Measurements from ENCODE around the gene NRIP1. TPM values are rescaled to one million over a fixed set of nuclear protein-coding genes. Genes with fewer than 3 reads are reported as not detected.

NRIP1 gene
- total RNA-seq, 2 experiments from 2014 or later, result 18.9 to 20.1 TPM

GRCh38 chr21:15000081-15000480 lies 64.7 kb downstream of the NRIP1 start:
- H3K4me1 Mint-ChIP-seq (ENCODE audit: low read depth), result peaks cover 24% of the 10 kb centered on the region
- no peaks in the 10 kb centered on the region for H3K27me3 Mint-ChIP-seq (ENCODE audit: low read depth)
- ChIA-PET POLR2A (interaction anchor here (0.9 kb wide), 1 partner anchor 65 kb away, joined by 4 read pairs; the partner anchor contains the start of gene NRIP1), CTCF (no interaction called here)
- no peak for DNase-seq
- no peak for ATAC-seq
- H3K4me3 Mint-ChIP-seq, result no peak overlapping the region
- H3K36me3 Mint-ChIP-seq (ENCODE audit: low read depth), result peaks cover 5% of the 10 kb centered on the region
- H3K9me3 Mint-ChIP-seq (ENCODE audit: insufficient read depth), result no peaks in the 10 kb centered on the region
- no peak overlapping the region for H3K27ac Mint-ChIP-seq

DNA sequence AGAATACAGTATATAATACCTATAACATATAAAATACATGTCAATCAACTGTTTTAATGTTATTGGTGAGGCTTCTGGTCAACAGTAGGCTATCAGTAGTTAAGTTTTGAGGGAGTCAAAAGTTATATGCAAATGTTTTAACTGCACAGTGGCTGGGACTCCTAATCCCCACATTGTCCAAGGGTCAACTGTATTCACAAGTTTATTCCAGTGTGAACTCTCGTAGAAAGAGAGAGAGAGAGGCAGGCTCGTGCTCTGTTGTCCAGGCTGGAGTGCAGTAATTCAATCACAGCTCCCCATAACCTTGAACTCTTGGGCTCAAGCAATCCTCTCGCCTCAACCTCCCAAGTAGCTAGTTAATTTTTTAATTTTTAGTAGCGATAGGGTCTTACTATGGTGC lies 66.0 kb downstream of the NRIP1 start:
- Mint-ChIP-seq H3K36me3 (ENCODE audit: low read depth) (peaks cover 8% of the 10 kb centered on the region), H3K9me3 (ENCODE audit: insufficient read depth) (no peaks in the 10 kb centered on the region), H3K4me3 (no peak overlapping the region), H3K27ac (no peak overlapping the region), H3K4me1 (ENCODE audit: low read depth) (peaks cover 12% of the 10 kb centered on the region), H3K27me3 (ENCODE audit: low read depth) (no peaks in the 10 kb centered on the region)
- CTCF ChIA-PET, result interaction anchor here (0.9 kb wide), 1 partner anchor 36 kb away, joined by 3 read pairs; no protein-coding TSS in a partner anchor
- ATAC-seq, result no peak
- no peak for DNase-seq
- POLR2A ChIA-PET, result no interaction called here

DNA sequence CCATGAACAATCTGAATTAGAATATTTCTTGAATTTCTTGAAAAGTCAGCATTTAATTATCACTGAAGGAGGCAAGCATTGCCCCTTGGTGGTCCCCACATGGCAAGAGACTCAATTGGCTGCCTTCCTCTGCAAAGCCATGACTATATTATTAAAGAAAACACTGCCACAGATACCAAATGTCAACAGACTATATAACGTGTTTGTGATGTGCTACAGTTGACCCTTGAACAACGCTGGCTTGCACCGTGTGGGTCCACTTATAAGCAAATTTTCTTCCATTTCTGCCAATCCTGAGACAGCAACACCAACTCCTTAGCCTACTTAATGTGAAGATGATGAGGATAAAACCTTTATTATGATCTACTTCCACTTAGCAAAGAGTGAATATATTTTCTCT lies 66.5 kb downstream of the NRIP1 start:
- H3K36me3 Mint-ChIP-seq (ENCODE audit: low read depth), result peaks cover 8% of the 10 kb centered on the region
- DNase-seq, result no peak
- H3K27me3 Mint-ChIP-seq (ENCODE audit: low read depth), result no peaks in the 10 kb centered on the region
- H3K27ac Mint-ChIP-seq, result no peak overlapping the region
- no peak overlapping the region for H3K4me3 Mint-ChIP-seq
- ATAC-seq, result no peak
- CTCF ChIA-PET, result no interaction called here
- no peaks in the 10 kb centered on the region for H3K9me3 Mint-ChIP-seq (ENCODE audit: insufficient read depth)
- POLR2A ChIA-PET, result no interaction called here
- peaks cover 8% of the 10 kb centered on the region for H3K4me1 Mint-ChIP-seq (ENCODE audit: low read depth)

- DNase-seq, result no peak
- ChIA-PET POLR2A (interaction anchor here (0.9 kb wide), 1 partner anchor 69 kb away, joined by 3 read pairs; no protein-coding TSS in a partner anchor), CTCF (no interaction called here)
- H3K27ac Mint-ChIP-seq, result no peak overlapping the region
- H3K4me3 Mint-ChIP-seq, result no peak overlapping the region
- H3K4me1 Mint-ChIP-seq (ENCODE audit: low read depth), result no peaks in the 10 kb centered on the region
- H3K36me3 Mint-ChIP-seq (ENCODE audit: low read depth), result peaks cover 17% of the 10 kb centered on the region
- no peaks in the 10 kb centered on the region for H3K27me3 Mint-ChIP-seq (ENCODE audit: low read depth)
- H3K9me3 Mint-ChIP-seq (ENCODE audit: insufficient read depth), result no peaks in the 10 kb centered on the region
- no peak for ATAC-seq
Measured at GRCh38 chr21:14995695-14996490, 68.9 kb downstream of the NRIP1 start.

GRCh38 chr21:14995226-14995625 lies 69.6 kb downstream of the NRIP1 start:
- POLR2A ChIA-PET, result interaction anchor here (0.9 kb wide), 1 partner anchor 70 kb away, joined by 3 read pairs; no protein-coding TSS in a partner anchor
- Mint-ChIP-seq H3K27ac (no peak overlapping the region), H3K4me3 (no peak overlapping the region), H3K9me3 (ENCODE audit: insufficient read depth) (no peaks in the 10 kb centered on the region), H3K4me1 (ENCODE audit: low read depth) (no peaks in the 10 kb centered on the region), H3K36me3 (ENCODE audit: low read depth) (peaks cover 17% of the 10 kb centered on the region), H3K27me3 (ENCODE audit: low read depth) (no peaks in the 10 kb centered on the region)
- DNase-seq, result no peak
- ATAC-seq, result no peak
- CTCF ChIA-PET, result no interaction called here

DNA sequence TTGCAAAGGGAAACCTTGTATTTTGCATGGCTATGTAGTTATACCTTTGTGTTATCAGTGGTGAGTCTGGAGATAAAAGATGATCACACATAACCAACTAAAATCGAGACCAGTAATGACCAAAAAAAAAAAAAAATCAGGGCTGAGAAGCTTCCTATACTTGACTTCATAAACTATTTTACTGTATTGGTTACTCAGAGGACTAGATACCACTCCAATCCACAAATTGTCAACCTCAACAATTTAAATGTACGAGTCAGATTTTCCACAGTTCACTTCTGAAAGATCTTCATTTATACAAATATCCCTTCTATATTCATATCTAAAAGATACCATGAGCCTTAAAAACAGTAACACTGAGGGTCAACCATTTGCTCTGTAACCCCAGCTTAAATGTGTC lies 71.7 kb downstream of the NRIP1 start:
- POLR2A ChIA-PET, result no interaction called here
- no peak overlapping the region for H3K4me3 Mint-ChIP-seq
- no peak overlapping the region for H3K27ac Mint-ChIP-seq
- CTCF ChIA-PET, result no interaction called here
- ATAC-seq, result no peak
- no peak for DNase-seq
- H3K36me3 Mint-ChIP-seq (ENCODE audit: low read depth), result peaks cover 14% of the 10 kb centered on the region
- no peaks in the 10 kb centered on the region for H3K9me3 Mint-ChIP-seq (ENCODE audit: insufficient read depth)
- peaks cover 2% of the 10 kb centered on the region for H3K4me1 Mint-ChIP-seq (ENCODE audit: low read depth)
- H3K27me3 Mint-ChIP-seq (ENCODE audit: low read depth), result no peaks in the 10 kb centered on the region

DNA sequence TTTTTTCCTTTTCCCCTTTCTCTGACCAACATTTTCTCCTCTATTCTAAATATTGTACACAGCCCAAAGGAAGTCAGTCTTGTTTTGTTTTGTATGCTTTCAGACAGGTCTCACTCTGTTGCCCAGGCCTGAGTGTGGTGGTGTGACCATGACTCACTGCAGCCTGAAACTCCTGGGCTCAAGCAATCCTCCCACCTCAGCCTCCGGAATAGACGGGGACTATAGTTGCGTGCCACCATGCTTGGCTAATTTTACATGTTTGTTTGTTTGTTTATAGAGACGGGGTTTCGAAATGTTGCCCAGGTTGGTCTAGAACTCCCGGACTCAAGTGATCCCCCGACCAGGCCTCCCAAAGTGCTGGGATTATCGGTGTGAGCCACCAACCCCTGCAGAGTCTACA lies 72.8 kb downstream of the NRIP1 start:
- POLR2A ChIA-PET, result no interaction called here
- Mint-ChIP-seq H3K27ac (no peak overlapping the region), H3K4me1 (ENCODE audit: low read depth) (peaks cover 2% of the 10 kb centered on the region), H3K9me3 (ENCODE audit: insufficient read depth) (no peaks in the 10 kb centered on the region), H3K4me3 (no peak overlapping the region), H3K36me3 (ENCODE audit: low read depth) (peaks cover 14% of the 10 kb centered on the region), H3K27me3 (ENCODE audit: low read depth) (no peaks in the 10 kb centered on the region)
- ATAC-seq (no peak), DNase-seq (no peak)
- CTCF ChIA-PET, result no interaction called here

DNA sequence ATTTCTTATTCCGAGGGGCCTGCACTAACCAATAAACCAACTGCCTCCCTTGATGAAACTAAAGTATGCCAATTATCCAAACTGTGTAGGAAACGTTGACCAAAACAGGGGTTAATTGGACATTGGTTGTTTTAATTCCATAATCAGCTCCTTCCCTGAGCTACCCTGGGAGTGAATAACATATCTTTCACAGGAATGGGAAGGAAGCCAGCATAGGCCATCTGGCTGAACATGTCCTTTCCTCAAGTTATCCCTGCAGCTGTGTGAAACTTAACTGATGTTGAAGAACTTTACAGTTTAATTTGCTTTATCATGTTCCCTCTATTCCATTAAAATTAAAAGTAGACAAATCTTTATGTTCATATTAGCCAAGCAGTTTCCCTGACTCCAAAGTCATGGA lies 75.4 kb downstream of the NRIP1 start:
- CTCF ChIA-PET, result no interaction called here
- ATAC-seq, result no peak
- H3K4me1 Mint-ChIP-seq (ENCODE audit: low read depth), result peaks cover 2% of the 10 kb centered on the region
- no peak overlapping the region for H3K4me3 Mint-ChIP-seq
- DNase-seq, result no peak
- H3K27me3 Mint-ChIP-seq (ENCODE audit: low read depth), result no peaks in the 10 kb centered on the region
- H3K27ac Mint-ChIP-seq, result no peak overlapping the region
- POLR2A ChIA-PET, result interaction anchor here (0.5 kb wide), 1 partner anchor 85 kb away, joined by 3 read pairs; no protein-coding TSS in a partner anchor
- H3K36me3 Mint-ChIP-seq (ENCODE audit: low read depth), result peaks cover 14% of the 10 kb centered on the region
- no peaks in the 10 kb centered on the region for H3K9me3 Mint-ChIP-seq (ENCODE audit: insufficient read depth)

DNA sequence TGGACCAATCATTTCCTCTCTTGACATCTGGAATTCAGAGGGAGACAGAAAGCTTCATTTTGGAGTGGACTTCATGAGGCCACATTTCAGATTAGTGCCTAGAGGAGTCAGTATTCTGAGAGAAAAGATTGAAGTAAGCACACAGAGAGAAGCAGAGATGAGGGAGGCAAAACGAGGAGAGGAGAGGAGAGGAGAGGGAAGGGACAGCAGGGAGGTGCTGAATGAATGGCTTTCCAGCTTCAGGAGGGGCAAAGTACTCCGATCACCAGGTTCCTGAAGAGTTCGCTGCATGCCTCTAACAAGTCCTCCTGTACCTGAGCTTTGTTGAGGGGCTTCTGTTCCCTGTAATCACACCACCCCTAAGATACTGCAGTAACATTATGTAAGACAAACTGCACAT lies 76.0 kb downstream of the NRIP1 start:
- H3K27ac Mint-ChIP-seq, result no peak overlapping the region
- ChIA-PET CTCF (no interaction called here), POLR2A (interaction anchor here (0.5 kb wide), 1 partner anchor 85 kb away, joined by 3 read pairs; no protein-coding TSS in a partner anchor)
- H3K36me3 Mint-ChIP-seq (ENCODE audit: low read depth), result peaks cover 18% of the 10 kb centered on the region
- no peak overlapping the region for H3K4me3 Mint-ChIP-seq
- DNase-seq (no peak), ATAC-seq (no peak)
- no peaks in the 10 kb centered on the region for H3K9me3 Mint-ChIP-seq (ENCODE audit: insufficient read depth)
- H3K27me3 Mint-ChIP-seq (ENCODE audit: low read depth), result no peaks in the 10 kb centered on the region
- peaks cover 2% of the 10 kb centered on the region for H3K4me1 Mint-ChIP-seq (ENCODE audit: low read depth)

- Mint-ChIP-seq H3K27me3 (ENCODE audit: low read depth) (no peaks in the 10 kb centered on the region), H3K4me3 (no peak overlapping the region), H3K9me3 (ENCODE audit: insufficient read depth) (no peaks in the 10 kb centered on the region), H3K4me1 (ENCODE audit: low read depth) (peaks cover 2% of the 10 kb centered on the region), H3K36me3 (ENCODE audit: low read depth) (peaks cover 15% of the 10 kb centered on the region), H3K27ac (no peak overlapping the region)
- ATAC-seq (no peak), DNase-seq (no peak)
- ChIA-PET CTCF (no interaction called here), POLR2A (no interaction called here)
Measured at GRCh38 chr21:14987370-14988170, 77.2 kb downstream of the NRIP1 start.

DNA sequence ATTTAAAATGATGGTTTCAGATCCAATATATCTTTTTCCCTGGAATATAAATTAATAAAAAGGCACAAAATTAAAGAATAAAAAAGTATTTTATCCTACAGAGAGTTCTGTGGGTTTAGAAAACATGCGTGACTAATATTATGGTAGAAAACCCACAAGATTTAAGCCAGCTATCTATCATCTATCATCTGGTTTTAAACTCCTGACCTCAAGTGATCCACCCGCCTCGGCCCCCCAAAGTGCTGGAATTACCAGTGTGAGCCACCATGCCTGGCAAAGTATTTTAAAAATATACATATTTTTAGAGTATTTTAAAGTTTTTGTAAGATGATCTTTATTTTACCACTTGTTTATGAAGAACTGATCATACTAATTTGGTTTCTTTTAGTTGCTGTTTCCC lies 79.5 kb downstream of the NRIP1 start:
- POLR2A ChIA-PET, result no interaction called here
- Mint-ChIP-seq H3K4me1 (ENCODE audit: low read depth) (peaks cover 2% of the 10 kb centered on the region), H3K27me3 (ENCODE audit: low read depth) (no peaks in the 10 kb centered on the region), H3K9me3 (ENCODE audit: insufficient read depth) (no peaks in the 10 kb centered on the region), H3K4me3 (no peak overlapping the region), H3K36me3 (ENCODE audit: low read depth) (peaks cover 11% of the 10 kb centered on the region), H3K27ac (no peak overlapping the region)
- CTCF ChIA-PET, result interaction anchor here (0.6 to 0.9 kb wide), 2 partner anchors 21 to 53 kb away, joined by 3 read pairs; no protein-coding TSS in a partner anchor
- ATAC-seq, result no peak
- DNase-seq, result no peak

- DNase-seq, result no peak
- Mint-ChIP-seq H3K27me3 (ENCODE audit: low read depth) (no peaks in the 10 kb centered on the region), H3K9me3 (ENCODE audit: insufficient read depth) (no peaks in the 10 kb centered on the region), H3K4me3 (no peak overlapping the region), H3K36me3 (ENCODE audit: low read depth) (peaks cover 11% of the 10 kb centered on the region), H3K4me1 (ENCODE audit: low read depth) (no peaks in the 10 kb centered on the region), H3K27ac (no peak overlapping the region)
- ATAC-seq, result no peak
- ChIA-PET CTCF (no interaction called here), POLR2A (no interaction called here)
Measured at GRCh38 chr21:14982336-14982735, 82.5 kb downstream of the NRIP1 start.
